HG03469 (cell line): Measurements from ENCODE around the gene AIM2.
"Not testable (repeated sequence)": the region's sequence is repeated elsewhere in the genome, so short reads cannot be mapped to it uniquely, and the experiment has no call there.

Experiments used
- ATAC-seq: cut with Tn5 transposase; IDR thresholded peaks from one replicate; pipeline ENCODE4 v1.9.1; 2021; ENCODE audit warnings: mild to moderate bottlenecking, moderate library complexity, moderate number of reproducible peaks; ENCODE audit not compliant: unreplicated experiment

Gene AIM2

GRCh38 chr1:159081626-159082025 is 5.1 kb upstream of the AIM2 start:
- no peak for ATAC-seq

GRCh38 chr1:159079525-159079924 is 3.0 kb upstream of the AIM2 start:
- ATAC-seq, result no peak

GRCh38 chr1:159077120-159077961 is 775 bp upstream of the AIM2 start:
- ATAC-seq, result peak; percentile 47

GRCh38 chr1:159071970-159072582 is 4.5 kb downstream of the AIM2 start:
- no peak for ATAC-seq

- no peak for ATAC-seq
These were observed 7.7 kb downstream of the AIM2 start for GRCh38 chr1:159068886-159069285.

- peak; percentile 85 for ATAC-seq
These were observed 8.6 kb downstream of the AIM2 start for GRCh38 chr1:159067699-159068621.

GRCh38 chr1:159066108-159066507 is 10.5 kb downstream of the AIM2 start:
- ATAC-seq, result no peak

- no peak for ATAC-seq
These were observed 11.5 kb downstream of the AIM2 start for GRCh38 chr1:159065106-159065505.

GRCh38 chr1:159058751-159059150 is 17.8 kb downstream of the AIM2 start:
- no peak for ATAC-seq

- no peak for ATAC-seq
These were observed 20.4 kb downstream of the AIM2 start for GRCh38 chr1:159056069-159056698.

GRCh38 chr1:159055181-159055641 is 21.4 kb downstream of the AIM2 start:
- no peak for ATAC-seq

GRCh38 chr1:159054427-159054826 is 22.1 kb downstream of the AIM2 start:
- no peak for ATAC-seq

- ATAC-seq, result no peak
These were observed 25.1 kb downstream of the AIM2 start for GRCh38 chr1:159051436-159051835.

GRCh38 chr1:159046486-159046885 is 30.1 kb downstream of the AIM2 start:
- ATAC-seq, result not testable (repeated sequence)

GRCh38 chr1:159040893-159041724 is 35.5 kb downstream of the AIM2 start:
- no peak for ATAC-seq

GRCh38 chr1:159040206-159040605 is 36.4 kb downstream of the AIM2 start:
- ATAC-seq, result no peak

GRCh38 chr1:159030877-159031447 is 45.6 kb downstream of the AIM2 start:
- ATAC-seq, result no peak

GRCh38 chr1:159030311-159030710 is 46.3 kb downstream of the AIM2 start:
- ATAC-seq, result no peak

GRCh38 chr1:159026841-159027240 is 49.7 kb downstream of the AIM2 start:
- ATAC-seq, result not testable (repeated sequence)
